Measurements from ENCODE around the gene EPB41L2.
"Not testable (repeated sequence)": the region's sequence is repeated elsewhere in the genome, so short reads cannot be mapped to it uniquely, and the experiment has no call there.

The EPB41L2 gene

GRCh38 chr6:131063028-131063763, at the start of gene EPB41L2:
Gene EPB41L2 (minus strand): TSS chr6:131063245. CDS start chr6:130956485, 106,760 bp downstream.
- DNase-seq (ENCODE audit: low read depth in 2 of 2), result peak; percentile 56 to 73

- no peak for DNase-seq (ENCODE audit: low read depth in 2 of 2)
Observed at GRCh38 chr6:131112249-131112648, 49.2 kb upstream of the EPB41L2 start.

- DNase-seq (ENCODE audit: low read depth in 2 of 2), result no peak
Observed at GRCh38 chr6:131107151-131107550, 44.1 kb upstream of the EPB41L2 start.

GRCh38 chr6:131103901-131104300, 40.9 kb upstream of the EPB41L2 start:
- no peak for DNase-seq (ENCODE audit: low read depth in 2 of 2)

- no peak for DNase-seq (ENCODE audit: low read depth in 2 of 2)
Observed at GRCh38 chr6:131103296-131103695, 40.3 kb upstream of the EPB41L2 start.

GRCh38 chr6:131101911-131102680, 39.1 kb upstream of the EPB41L2 start:
- DNase-seq (ENCODE audit: low read depth in 2 of 2), result no peak

GRCh38 chr6:131096786-131097185, 33.7 kb upstream of the EPB41L2 start:
- no peak for DNase-seq (ENCODE audit: low read depth in 2 of 2)

- DNase-seq (ENCODE audit: low read depth in 2 of 2), result no peak
Observed at GRCh38 chr6:131093334-131093733, 30.3 kb upstream of the EPB41L2 start.

- not testable (repeated sequence) for DNase-seq (ENCODE audit: low read depth in 2 of 2)
Observed at GRCh38 chr6:131091944-131092343, 28.9 kb upstream of the EPB41L2 start.

- not testable (repeated sequence) for DNase-seq (ENCODE audit: low read depth in 2 of 2)
Observed at GRCh38 chr6:131090339-131090738, 27.3 kb upstream of the EPB41L2 start.

- DNase-seq (ENCODE audit: low read depth in 2 of 2), result no peak
Observed at GRCh38 chr6:131084982-131085381, 21.9 kb upstream of the EPB41L2 start.

GRCh38 chr6:131083687-131084086, 20.6 kb upstream of the EPB41L2 start:
- DNase-seq (ENCODE audit: low read depth in 2 of 2), result no peak

- DNase-seq (ENCODE audit: low read depth in 2 of 2), result no peak
Observed at GRCh38 chr6:131082335-131082734, 19.3 kb upstream of the EPB41L2 start.

- DNase-seq (ENCODE audit: low read depth in 2 of 2), result no peak
Observed at GRCh38 chr6:131080084-131080483, 17.0 kb upstream of the EPB41L2 start.

GRCh38 chr6:131073577-131073976, 10.5 kb upstream of the EPB41L2 start:
- DNase-seq (ENCODE audit: low read depth in 2 of 2), result no peak

- no peak for DNase-seq (ENCODE audit: low read depth in 2 of 2)
Observed at GRCh38 chr6:131070061-131070460, 7.0 kb upstream of the EPB41L2 start.

- DNase-seq (ENCODE audit: low read depth in 2 of 2), result no peak
Observed at GRCh38 chr6:131068165-131068564, 5.1 kb upstream of the EPB41L2 start.

GRCh38 chr6:131067521-131067920, 4.5 kb upstream of the EPB41L2 start:
- no peak for DNase-seq (ENCODE audit: low read depth in 2 of 2)

GRCh38 chr6:131065824-131066171, 2.8 kb upstream of the EPB41L2 start:
- DNase-seq (ENCODE audit: low read depth in 2 of 2), result no peak

GRCh38 chr6:131065112-131065823, 2.2 kb upstream of the EPB41L2 start:
- DNase-seq (ENCODE audit: low read depth in 2 of 2), result no peak

- no peak for DNase-seq (ENCODE audit: low read depth in 2 of 2)
Observed at GRCh38 chr6:131063764-131064272, 773 bp upstream of the EPB41L2 start.

Measured in stimulated activated CD4-positive, alpha-beta T cell treated with anti-CD3 and anti-CD28 coated beads, Interleukin-12 subunit alpha, Interleukin-12 subunit beta, amount 100 ng/mL, for 24 hours (primary cell).